Measurements from ENCODE around the gene IER5L.

IER5L gene

GRCh38 chr9:129202613-129203555 is 24.8 kb upstream of the IER5L start:
- TF ChIP-seq TSHZ2 (CRISPR knock-in tag; IDR thresholded peaks at IDR 0.05), result peak; percentile 25; the same call in 1 of the 2 replicates
- TF ChIP-seq ESRRG (CRISPR knock-in tag; IDR thresholded peaks at IDR 0.05), result no peak
- TF ChIP-seq TOX (CRISPR knock-in tag; IDR thresholded peaks at IDR 0.05; ENCODE audit: borderline replicate concordance), result no peak
- no peak for TF ChIP-seq ZC3H10 (CRISPR knock-in tag; IDR thresholded peaks at IDR 0.05)
- no peak for TF ChIP-seq RARB (CRISPR knock-in tag; IDR thresholded peaks at IDR 0.05)
- TF ChIP-seq, protein P1, sequence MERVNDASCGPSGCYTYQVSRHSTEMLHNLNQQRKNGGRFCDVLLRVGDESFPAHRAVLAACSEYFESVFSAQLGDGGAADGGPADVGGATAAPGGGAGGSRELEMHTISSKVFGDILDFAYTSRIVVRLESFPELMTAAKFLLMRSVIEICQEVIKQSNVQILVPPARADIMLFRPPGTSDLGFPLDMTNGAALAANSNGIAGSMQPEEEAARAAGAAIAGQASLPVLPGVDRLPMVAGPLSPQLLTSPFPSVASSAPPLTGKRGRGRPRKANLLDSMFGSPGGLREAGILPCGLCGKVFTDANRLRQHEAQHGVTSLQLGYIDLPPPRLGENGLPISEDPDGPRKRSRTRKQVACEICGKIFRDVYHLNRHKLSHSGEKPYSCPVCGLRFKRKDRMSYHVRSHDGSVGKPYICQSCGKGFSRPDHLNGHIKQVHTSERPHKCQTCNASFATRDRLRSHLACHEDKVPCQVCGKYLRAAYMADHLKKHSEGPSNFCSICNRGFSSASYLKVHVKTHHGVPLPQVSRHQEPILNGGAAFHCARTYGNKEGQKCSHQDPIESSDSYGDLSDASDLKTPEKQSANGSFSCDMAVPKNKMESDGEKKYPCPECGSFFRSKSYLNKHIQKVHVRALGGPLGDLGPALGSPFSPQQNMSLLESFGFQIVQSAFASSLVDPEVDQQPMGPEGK (CRISPR knock-in tag; IDR thresholded peaks at IDR 0.05; ENCODE audit: borderline replicate concordance), result no peak
- no peak for TF ChIP-seq SNAI2 (CRISPR knock-in tag; IDR thresholded peaks at IDR 0.05)
- TF ChIP-seq, protein P2, sequence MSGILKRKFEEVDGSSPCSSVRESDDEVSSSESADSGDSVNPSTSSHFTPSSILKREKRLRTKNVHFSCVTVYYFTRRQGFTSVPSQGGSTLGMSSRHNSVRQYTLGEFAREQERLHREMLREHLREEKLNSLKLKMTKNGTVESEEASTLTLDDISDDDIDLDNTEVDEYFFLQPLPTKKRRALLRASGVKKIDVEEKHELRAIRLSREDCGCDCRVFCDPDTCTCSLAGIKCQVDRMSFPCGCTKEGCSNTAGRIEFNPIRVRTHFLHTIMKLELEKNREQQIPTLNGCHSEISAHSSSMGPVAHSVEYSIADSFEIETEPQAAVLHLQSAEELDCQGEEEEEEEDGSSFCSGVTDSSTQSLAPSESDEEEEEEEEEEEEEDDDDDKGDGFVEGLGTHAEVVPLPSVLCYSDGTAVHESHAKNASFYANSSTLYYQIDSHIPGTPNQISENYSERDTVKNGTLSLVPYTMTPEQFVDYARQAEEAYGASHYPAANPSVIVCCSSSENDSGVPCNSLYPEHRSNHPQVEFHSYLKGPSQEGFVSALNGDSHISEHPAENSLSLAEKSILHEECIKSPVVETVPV (CRISPR knock-in tag; IDR thresholded peaks at IDR 0.05), result no peak
- TF ChIP-seq ARNTL (CRISPR knock-in tag; IDR thresholded peaks at IDR 0.05; ENCODE audit: borderline replicate concordance, low read depth), result no peak
- peak; percentile 96 for ATAC-seq

DNA sequence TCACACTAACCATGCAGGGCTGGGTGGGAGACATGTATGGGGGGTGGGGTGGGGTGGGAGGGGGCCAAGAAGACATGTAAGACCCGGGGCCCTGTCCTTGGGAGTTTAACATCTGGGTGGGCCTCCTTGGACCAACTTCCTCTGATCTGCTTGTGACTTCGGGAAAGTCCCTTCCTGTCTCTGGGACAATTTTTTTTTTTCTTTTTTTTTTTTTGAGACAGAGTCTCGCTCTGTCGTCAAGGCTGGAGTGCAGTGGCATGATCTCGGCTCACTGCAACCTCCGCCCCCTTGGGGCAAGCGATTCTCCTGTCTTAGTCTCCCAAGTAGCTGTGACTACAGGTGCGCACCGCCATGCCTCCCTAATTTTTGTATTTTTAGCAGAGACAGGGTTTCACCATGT is 23.8 kb upstream of the IER5L start:
- no peak for ATAC-seq
- TF ChIP-seq RARB (CRISPR knock-in tag; IDR thresholded peaks at IDR 0.05) (no peak), CSDC2 (CRISPR knock-in tag; IDR thresholded peaks at IDR 0.05) (no peak), ZNF565 (CRISPR knock-in tag; conservative IDR thresholded peaks at IDR 0.05; ENCODE audit: low read depth) (no peak), ESRRG (CRISPR knock-in tag; IDR thresholded peaks at IDR 0.05) (no peak), SNAI2 (CRISPR knock-in tag; IDR thresholded peaks at IDR 0.05) (no peak), ZFP3 (CRISPR knock-in tag; IDR thresholded peaks at IDR 0.05) (no peak), BACH2 (CRISPR knock-in tag; IDR thresholded peaks at IDR 0.05; ENCODE audit: borderline replicate concordance) (no peak), POU6F1 (CRISPR knock-in tag; IDR thresholded peaks at IDR 0.05; ENCODE audit: borderline replicate concordance, low read depth) (no peak)
- TF ChIP-seq, protein P3, sequence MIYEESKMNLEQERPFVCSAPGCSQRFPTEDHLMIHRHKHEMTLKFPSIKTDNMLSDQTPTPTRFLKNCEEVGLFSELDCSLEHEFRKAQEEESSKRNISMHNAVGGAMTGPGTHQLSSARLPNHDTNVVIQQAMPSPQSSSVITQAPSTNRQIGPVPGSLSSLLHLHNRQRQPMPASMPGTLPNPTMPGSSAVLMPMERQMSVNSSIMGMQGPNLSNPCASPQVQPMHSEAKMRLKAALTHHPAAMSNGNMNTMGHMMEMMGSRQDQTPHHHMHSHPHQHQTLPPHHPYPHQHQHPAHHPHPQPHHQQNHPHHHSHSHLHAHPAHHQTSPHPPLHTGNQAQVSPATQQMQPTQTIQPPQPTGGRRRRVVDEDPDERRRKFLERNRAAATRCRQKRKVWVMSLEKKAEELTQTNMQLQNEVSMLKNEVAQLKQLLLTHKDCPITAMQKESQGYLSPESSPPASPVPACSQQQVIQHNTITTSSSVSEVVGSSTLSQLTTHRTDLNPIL (CRISPR knock-in tag; IDR thresholded peaks at IDR 0.05; ENCODE audit: low read depth), result no peak

DNA sequence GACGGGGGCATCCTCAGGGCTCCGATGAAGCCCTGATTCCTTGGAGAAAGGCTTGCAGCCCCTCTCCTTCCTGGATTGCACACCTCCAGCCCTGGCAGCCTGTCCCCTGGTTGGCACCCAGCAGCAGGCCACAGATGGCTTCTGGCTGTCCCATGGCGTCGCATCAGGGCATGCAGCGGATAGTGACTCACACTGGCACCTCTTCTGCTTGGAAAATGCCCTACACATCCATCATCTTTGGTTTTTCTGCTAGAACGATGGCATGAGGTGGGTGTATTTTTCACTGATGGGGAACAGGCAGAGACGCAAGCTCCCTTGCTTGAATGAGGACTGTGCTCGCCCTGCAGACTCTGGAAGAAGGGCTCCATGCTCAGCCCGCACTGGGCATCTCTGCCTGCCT is 23.2 kb upstream of the IER5L start:
- no peak for TF ChIP-seq TCF4 (CRISPR knock-in tag; IDR thresholded peaks at IDR 0.05; ENCODE audit: borderline replicate concordance)
- no peak for TF ChIP-seq GLIS3 (CRISPR knock-in tag; IDR thresholded peaks at IDR 0.05)
- ATAC-seq, result no peak

GRCh38 chr9:129200255-129200654 is 22.2 kb upstream of the IER5L start:
- ATAC-seq, result no peak
- TF ChIP-seq ZNF70 (CRISPR knock-in tag; IDR thresholded peaks at IDR 0.05), result no peak
- no peak for TF ChIP-seq ZC3H10 (CRISPR knock-in tag; IDR thresholded peaks at IDR 0.05)
- TF ChIP-seq POU6F1 (CRISPR knock-in tag; IDR thresholded peaks at IDR 0.05; ENCODE audit: borderline replicate concordance, low read depth), result no peak
- TF ChIP-seq PPARA (CRISPR knock-in tag; IDR thresholded peaks at IDR 0.05; ENCODE audit: borderline replicate concordance), result no peak
- no peak for TF ChIP-seq CSDC2 (CRISPR knock-in tag; IDR thresholded peaks at IDR 0.05)
- TF ChIP-seq, protein P2 (CRISPR knock-in tag; IDR thresholded peaks at IDR 0.05), result no peak
- no peak for TF ChIP-seq ZNF8 (CRISPR knock-in tag; IDR thresholded peaks at IDR 0.05)
